ENCODE measurements around the gene GAB3. TPM values are rescaled to one million over a fixed set of nuclear protein-coding genes. Genes with fewer than 3 reads are reported as not detected.

GAB3 gene
- 10 to 100 TPM; 17.7 to 18.4 TPM for total RNA-seq
- 58.1 to 123 reads per million in 2 donors for total RNA-seq

- Mint-ChIP-seq H3K4me3 (peak within 1 kb of the TSS; percentile 86), H3K27ac (no peak within 1 kb of the TSS), H3K36me3 (ENCODE audit: low read depth) (no peaks in the 10 kb centered on the region), H3K4me1 (peaks cover 10% of the 10 kb centered on the region), H3K27me3 (no peaks in the 10 kb centered on the region)
- DNase-seq, result peak in 2 of 3 donors; percentile 34
- ATAC-seq, result peak; percentile 65
- no peaks in the 10 kb centered on the region for H3K9me3 ChIP-seq (ENCODE audit: control insufficient read depth, low read length, poor library complexity, severe bottlenecking)
These were observed at the start of gene GAB3 for GRCh38 chrX:154750301-154751202. TSS of gene GAB3 (minus strand) at chrX:154751077. CDS start at chrX:154751025, 52 bp downstream.

- no peak for DNase-seq
- no peaks in the 10 kb centered on the region for H3K9me3 ChIP-seq (ENCODE audit: control insufficient read depth, low read length, poor library complexity, severe bottlenecking)
- Mint-ChIP-seq H3K4me3 (no peak overlapping the region), H3K27ac (peak overlapping the region; percentile 34), H3K36me3 (ENCODE audit: low read depth) (no peaks in the 10 kb centered on the region), H3K4me1 (peaks cover 8% of the 10 kb centered on the region), H3K27me3 (no peaks in the 10 kb centered on the region)
- ATAC-seq, result no peak
These were observed 48.9 kb upstream of the GAB3 start for GRCh38 chrX:154799556-154800348.

GRCh38 chrX:154797006-154797405 is 46.1 kb upstream of the GAB3 start:
- Mint-ChIP-seq H3K27me3 (no peaks in the 10 kb centered on the region), H3K4me1 (peaks cover 4% of the 10 kb centered on the region), H3K27ac (no peak overlapping the region), H3K36me3 (ENCODE audit: low read depth) (no peaks in the 10 kb centered on the region), H3K4me3 (no peak overlapping the region)
- DNase-seq (no peak), ATAC-seq (no peak)
- H3K9me3 ChIP-seq (ENCODE audit: control insufficient read depth, low read length, poor library complexity, severe bottlenecking), result no peaks in the 10 kb centered on the region

- H3K27me3 Mint-ChIP-seq, result no peaks in the 10 kb centered on the region
- ATAC-seq (no peak), DNase-seq (no peak)
- no peaks in the 10 kb centered on the region for H3K9me3 ChIP-seq (ENCODE audit: control insufficient read depth, low read length, poor library complexity, severe bottlenecking)
- peaks cover 4% of the 10 kb centered on the region for H3K4me1 Mint-ChIP-seq
- no peak overlapping the region for H3K27ac Mint-ChIP-seq
- no peaks in the 10 kb centered on the region for H3K36me3 Mint-ChIP-seq (ENCODE audit: low read depth)
- H3K4me3 Mint-ChIP-seq, result no peak overlapping the region
These were observed 44.1 kb upstream of the GAB3 start for GRCh38 chrX:154795016-154795415.

- no peak overlapping the region for H3K4me3 Mint-ChIP-seq
- DNase-seq, result no peak
These were observed 42.4 kb upstream of the GAB3 start for GRCh38 chrX:154793084-154793795.

GRCh38 chrX:154791939-154792338 is 41.1 kb upstream of the GAB3 start:
- ATAC-seq (no peak), DNase-seq (no peak)
- H3K27me3 Mint-ChIP-seq, result no peaks in the 10 kb centered on the region
- no peaks in the 10 kb centered on the region for H3K9me3 ChIP-seq (ENCODE audit: control insufficient read depth, low read length, poor library complexity, severe bottlenecking)
- H3K4me3 Mint-ChIP-seq, result no peak overlapping the region
- H3K36me3 Mint-ChIP-seq (ENCODE audit: low read depth), result peaks cover 2% of the 10 kb centered on the region
- no peak overlapping the region for H3K27ac Mint-ChIP-seq
- no peaks in the 10 kb centered on the region for H3K4me1 Mint-ChIP-seq

More at GRCh38 chrX:154793084-154793795, 42.4 kb upstream of the GAB3 start:
- H3K9me3 ChIP-seq (ENCODE audit: control insufficient read depth, low read length, poor library complexity, severe bottlenecking), result no peaks in the 10 kb centered on the region
- Mint-ChIP-seq H3K27me3 (no peaks in the 10 kb centered on the region), H3K4me1 (no peaks in the 10 kb centered on the region), H3K36me3 (ENCODE audit: low read depth) (no peaks in the 10 kb centered on the region), H3K27ac (no peak overlapping the region)
- no peak for ATAC-seq

GRCh38 chrX:154791467-154791866 is 40.6 kb upstream of the GAB3 start:
- ATAC-seq (no peak), DNase-seq (no peak)
- no peaks in the 10 kb centered on the region for H3K27me3 Mint-ChIP-seq
- H3K27ac Mint-ChIP-seq, result no peak overlapping the region
- H3K9me3 ChIP-seq (ENCODE audit: control insufficient read depth, low read length, poor library complexity, severe bottlenecking), result no peaks in the 10 kb centered on the region
- peaks cover 2% of the 10 kb centered on the region for H3K36me3 Mint-ChIP-seq (ENCODE audit: low read depth)
- no peak overlapping the region for H3K4me3 Mint-ChIP-seq
- H3K4me1 Mint-ChIP-seq, result no peaks in the 10 kb centered on the region

- ATAC-seq (no peak), DNase-seq (no peak)
- H3K27me3 Mint-ChIP-seq, result no peaks in the 10 kb centered on the region
- no peak overlapping the region for H3K27ac Mint-ChIP-seq
- no peak overlapping the region for H3K4me3 Mint-ChIP-seq
- H3K36me3 Mint-ChIP-seq (ENCODE audit: low read depth), result peaks cover 2% of the 10 kb centered on the region
- H3K9me3 ChIP-seq (ENCODE audit: control insufficient read depth, low read length, poor library complexity, severe bottlenecking), result no peaks in the 10 kb centered on the region
- H3K4me1 Mint-ChIP-seq, result peaks cover 7% of the 10 kb centered on the region
These were observed 34.8 kb upstream of the GAB3 start for GRCh38 chrX:154785716-154786115.

- Mint-ChIP-seq H3K4me1 (peaks cover 7% of the 10 kb centered on the region), H3K36me3 (ENCODE audit: low read depth) (peaks cover 2% of the 10 kb centered on the region), H3K27ac (peak overlapping the region; percentile 19), H3K4me3 (peak overlapping the region; percentile 73), H3K27me3 (no peaks in the 10 kb centered on the region)
- DNase-seq (no peak), ATAC-seq (no peak)
- no peaks in the 10 kb centered on the region for H3K9me3 ChIP-seq (ENCODE audit: control insufficient read depth, low read length, poor library complexity, severe bottlenecking)
These were observed 33.5 kb upstream of the GAB3 start for GRCh38 chrX:154784149-154784995.

- no peak overlapping the region for H3K27ac Mint-ChIP-seq
- no peaks in the 10 kb centered on the region for H3K27me3 Mint-ChIP-seq
- DNase-seq (no peak), ATAC-seq (no peak)
- H3K36me3 Mint-ChIP-seq (ENCODE audit: low read depth), result no peaks in the 10 kb centered on the region
- H3K9me3 ChIP-seq (ENCODE audit: control insufficient read depth, low read length, poor library complexity, severe bottlenecking), result no peaks in the 10 kb centered on the region
- H3K4me3 Mint-ChIP-seq, result no peak overlapping the region
- peaks cover 7% of the 10 kb centered on the region for H3K4me1 Mint-ChIP-seq
These were observed 30.1 kb upstream of the GAB3 start for GRCh38 chrX:154780968-154781367.

- H3K27me3 Mint-ChIP-seq, result no peaks in the 10 kb centered on the region
- H3K27ac Mint-ChIP-seq, result no peak overlapping the region
- DNase-seq, result no peak
- H3K4me1 Mint-ChIP-seq, result peaks cover 6% of the 10 kb centered on the region
- no peaks in the 10 kb centered on the region for H3K36me3 Mint-ChIP-seq (ENCODE audit: low read depth)
- H3K9me3 ChIP-seq (ENCODE audit: control insufficient read depth, low read length, poor library complexity, severe bottlenecking), result no peaks in the 10 kb centered on the region
- H3K4me3 Mint-ChIP-seq, result no peak overlapping the region
- no peak for ATAC-seq
These were observed 28.4 kb upstream of the GAB3 start for GRCh38 chrX:154779261-154779660.

GRCh38 chrX:154776753-154777152 is 25.9 kb upstream of the GAB3 start:
- no peak for ATAC-seq
- H3K27me3 Mint-ChIP-seq, result no peaks in the 10 kb centered on the region
- H3K9me3 ChIP-seq (ENCODE audit: control insufficient read depth, low read length, poor library complexity, severe bottlenecking), result no peaks in the 10 kb centered on the region
- no peak for DNase-seq
- H3K36me3 Mint-ChIP-seq (ENCODE audit: low read depth), result no peaks in the 10 kb centered on the region
- H3K27ac Mint-ChIP-seq, result peak overlapping the region; percentile 73
- H3K4me3 Mint-ChIP-seq, result no peak overlapping the region
- H3K4me1 Mint-ChIP-seq, result no peaks in the 10 kb centered on the region
